ENCODE data around the gene SOX6. TPM values are rescaled to one million over a fixed set of nuclear protein-coding genes. Genes with fewer than 3 reads are reported as not detected.

The SOX6 gene
- total RNA-seq, 1 donor from 2014 or later, result 8.3 TPM

DNA sequence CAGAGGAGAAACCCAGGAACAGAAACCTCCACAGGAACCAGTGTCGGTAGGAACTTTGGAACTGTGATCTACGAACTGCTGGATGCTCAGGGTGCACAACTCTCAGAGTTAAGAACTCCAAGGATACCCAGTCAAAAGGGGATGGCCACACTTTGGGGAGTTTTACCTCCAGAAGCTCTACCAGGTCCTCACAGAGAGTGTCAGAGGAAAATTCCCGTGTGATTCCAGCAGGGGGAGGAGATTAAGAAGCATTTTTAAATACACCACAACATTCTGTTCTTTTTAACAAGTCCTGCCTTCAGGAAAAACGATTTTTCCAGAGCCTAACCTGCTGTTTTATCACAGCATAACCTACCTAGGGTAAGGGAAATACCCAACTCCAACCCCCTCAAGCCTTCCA is 104.0 kb downstream of the SOX6 start:
- intact Hi-C loops (cut with DNase I), result no loop called here
- TF ChIP-seq, protein P1, sequence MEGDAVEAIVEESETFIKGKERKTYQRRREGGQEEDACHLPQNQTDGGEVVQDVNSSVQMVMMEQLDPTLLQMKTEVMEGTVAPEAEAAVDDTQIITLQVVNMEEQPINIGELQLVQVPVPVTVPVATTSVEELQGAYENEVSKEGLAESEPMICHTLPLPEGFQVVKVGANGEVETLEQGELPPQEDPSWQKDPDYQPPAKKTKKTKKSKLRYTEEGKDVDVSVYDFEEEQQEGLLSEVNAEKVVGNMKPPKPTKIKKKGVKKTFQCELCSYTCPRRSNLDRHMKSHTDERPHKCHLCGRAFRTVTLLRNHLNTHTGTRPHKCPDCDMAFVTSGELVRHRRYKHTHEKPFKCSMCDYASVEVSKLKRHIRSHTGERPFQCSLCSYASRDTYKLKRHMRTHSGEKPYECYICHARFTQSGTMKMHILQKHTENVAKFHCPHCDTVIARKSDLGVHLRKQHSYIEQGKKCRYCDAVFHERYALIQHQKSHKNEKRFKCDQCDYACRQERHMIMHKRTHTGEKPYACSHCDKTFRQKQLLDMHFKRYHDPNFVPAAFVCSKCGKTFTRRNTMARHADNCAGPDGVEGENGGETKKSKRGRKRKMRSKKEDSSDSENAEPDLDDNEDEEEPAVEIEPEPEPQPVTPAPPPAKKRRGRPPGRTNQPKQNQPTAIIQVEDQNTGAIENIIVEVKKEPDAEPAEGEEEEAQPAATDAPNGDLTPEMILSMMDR (IDR thresholded peaks at IDR 0.05), result no peak
- Histone ChIP-seq H3K4me3 (no peak overlapping the region), H3K9me3 (no peaks in the 10 kb centered on the region), H3K36me3 (no peaks in the 10 kb centered on the region), H3K27ac (no peak overlapping the region), H3K4me1 (no peaks in the 10 kb centered on the region), H3K27me3 (no peaks in the 10 kb centered on the region)
- DNase-seq, result no peak
- no peak for ATAC-seq

GRCh38 chr11:16248248-16248647 is 108.1 kb downstream of the SOX6 start:
- no peaks in the 10 kb centered on the region for H3K36me3 ChIP-seq
- H3K4me3 ChIP-seq, result no peak overlapping the region
- no peaks in the 10 kb centered on the region for H3K27me3 ChIP-seq
- ATAC-seq (no peak), DNase-seq (no peak)
- no peaks in the 10 kb centered on the region for H3K9me3 ChIP-seq
- intact Hi-C loops (cut with DNase I), result no loop called here
- TF ChIP-seq, protein P1 (IDR thresholded peaks at IDR 0.05), result no peak
- H3K27ac ChIP-seq, result no peak overlapping the region
- H3K4me1 ChIP-seq, result no peaks in the 10 kb centered on the region

DNA sequence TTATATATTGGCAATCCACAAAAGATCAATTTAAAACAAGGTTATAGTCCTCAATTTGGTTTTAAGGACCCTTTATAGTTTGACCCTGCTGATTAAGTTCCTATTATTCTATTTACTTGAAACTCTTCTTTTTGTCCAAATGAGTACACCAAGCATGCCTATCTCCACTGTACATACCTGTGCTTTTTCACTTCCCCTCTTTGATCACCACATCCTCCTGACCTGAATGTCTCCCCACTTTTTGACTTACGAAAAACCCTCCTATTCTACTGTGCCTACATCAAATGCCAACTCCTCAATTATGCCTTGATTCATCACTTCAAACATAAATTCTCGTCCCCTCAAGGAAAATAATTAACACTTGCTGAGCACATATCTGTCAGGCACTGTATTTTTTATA is 113.5 kb downstream of the SOX6 start:
- H3K4me3 ChIP-seq, result no peak overlapping the region
- no peaks in the 10 kb centered on the region for H3K36me3 ChIP-seq
- intact Hi-C loops (cut with DNase I), result no loop called here
- H3K4me1 ChIP-seq, result no peaks in the 10 kb centered on the region
- H3K27me3 ChIP-seq, result no peaks in the 10 kb centered on the region
- ATAC-seq, result no peak
- DNase-seq, result no peak
- TF ChIP-seq, protein P1 (IDR thresholded peaks at IDR 0.05), result no peak
- H3K27ac ChIP-seq, result no peak overlapping the region
- H3K9me3 ChIP-seq, result no peaks in the 10 kb centered on the region

GRCh38 chr11:16240687-16241086 is 115.7 kb downstream of the SOX6 start:
- TF ChIP-seq, protein P1 (IDR thresholded peaks at IDR 0.05), result no peak
- DNase-seq, result no peak
- Histone ChIP-seq H3K27ac (no peak overlapping the region), H3K27me3 (no peaks in the 10 kb centered on the region), H3K4me3 (no peak overlapping the region), H3K4me1 (no peaks in the 10 kb centered on the region), H3K36me3 (no peaks in the 10 kb centered on the region), H3K9me3 (no peaks in the 10 kb centered on the region)
- ATAC-seq, result no peak
- intact Hi-C loops (cut with DNase I), result no loop called here

DNA sequence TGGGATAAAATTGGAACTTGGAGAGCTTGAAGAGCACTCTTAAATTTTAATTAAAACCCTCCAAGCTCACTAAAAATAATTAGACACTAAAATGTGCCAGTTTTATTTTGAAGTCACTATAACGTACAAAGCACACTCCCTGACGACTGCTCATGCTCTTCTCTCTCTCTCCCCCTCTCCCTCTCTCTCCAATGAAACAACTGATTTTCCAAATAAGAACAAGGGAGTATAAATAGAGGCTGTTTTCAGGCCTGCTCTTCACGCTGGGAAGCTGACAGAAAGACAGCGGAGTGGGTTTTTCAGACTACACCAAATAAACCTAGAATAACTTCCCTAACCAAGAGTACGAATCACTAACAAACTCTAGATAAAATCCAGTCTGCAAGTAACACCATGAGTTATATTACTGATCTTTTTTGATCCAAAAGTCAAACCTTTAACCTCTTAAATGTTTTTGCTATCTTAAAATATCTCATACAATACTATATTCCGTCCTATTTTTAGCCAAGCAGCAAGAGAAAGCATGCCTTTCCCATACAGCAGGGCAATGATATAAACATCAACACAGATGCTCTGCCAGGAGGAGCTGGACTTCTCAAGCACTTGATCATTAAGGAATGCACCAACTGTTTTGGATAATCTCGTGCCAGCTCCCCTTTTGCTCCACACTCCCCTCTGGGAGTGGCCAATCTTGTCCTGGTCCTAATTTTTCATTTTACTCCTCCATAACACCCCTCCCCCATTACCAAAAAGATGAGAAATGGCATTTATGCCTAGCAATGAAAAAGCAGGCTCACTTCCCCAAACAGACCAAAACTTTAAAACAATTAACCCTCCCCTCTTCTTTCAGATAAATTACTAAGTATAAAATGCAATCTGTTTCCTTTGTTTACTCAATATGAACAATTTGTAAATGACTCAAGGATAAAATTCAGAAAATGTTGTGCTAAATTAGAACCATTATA is 116.9 kb downstream of the SOX6 start:
- no peaks in the 10 kb centered on the region for H3K4me1 ChIP-seq
- intact Hi-C loops (cut with DNase I), result no loop called here
- no peaks in the 10 kb centered on the region for H3K36me3 ChIP-seq
- DNase-seq (no peak), ATAC-seq (no peak)
- no peaks in the 10 kb centered on the region for H3K27me3 ChIP-seq
- no peaks in the 10 kb centered on the region for H3K9me3 ChIP-seq
- no peak overlapping the region for H3K27ac ChIP-seq
- no peak overlapping the region for H3K4me3 ChIP-seq
- TF ChIP-seq, protein P1 (IDR thresholded peaks at IDR 0.05), result no peak
